Adipocyte (in vitro differentiated cells): Measurements from ENCODE around the gene TMEM178A.

Source experiments
- DNase-seq: peaks from one replicate; pipeline ENCODE4 v3.0.0-alpha.2; 2015; ENCODE audit warnings: low read depth
- H3K27me3 ChIP-seq: replicated peaks from 2 replicates; pipeline ENCODE4 v1.7.0; 2013; ENCODE audit warnings: mild to moderate bottlenecking, low read length, moderate library complexity; ENCODE audit not compliant: control insufficient read depth, insufficient read depth
- H3K36me3 ChIP-seq: 2 replicates; pipeline ENCODE4 v1.7.0; 2013; ENCODE audit warnings: low read length, mild to moderate bottlenecking, moderate library complexity; ENCODE audit not compliant: control insufficient read depth, insufficient read depth, severe bottlenecking
- H3K4me1 ChIP-seq: 2 replicates; pipeline ENCODE4 v1.7.0; 2013; ENCODE audit warnings: mild to moderate bottlenecking, low read length, moderate library complexity; ENCODE audit not compliant: control insufficient read depth, insufficient read depth
- H3K4me3 ChIP-seq: 2 replicates; pipeline ENCODE4 v1.7.0; 2013; ENCODE audit warnings: mild to moderate bottlenecking, low read length, moderate library complexity
- H3K9ac ChIP-seq: 2 replicates; pipeline ENCODE4 v1.7.0; 2013; ENCODE audit warnings: mild to moderate bottlenecking, low read length, moderate library complexity
- H3K9me3 ChIP-seq: 2 replicates; pipeline ENCODE4 v1.7.0; 2013; ENCODE audit warnings: mild to moderate bottlenecking, low read length, moderate library complexity; ENCODE audit not compliant: control insufficient read depth

TMEM178A gene

DNA sequence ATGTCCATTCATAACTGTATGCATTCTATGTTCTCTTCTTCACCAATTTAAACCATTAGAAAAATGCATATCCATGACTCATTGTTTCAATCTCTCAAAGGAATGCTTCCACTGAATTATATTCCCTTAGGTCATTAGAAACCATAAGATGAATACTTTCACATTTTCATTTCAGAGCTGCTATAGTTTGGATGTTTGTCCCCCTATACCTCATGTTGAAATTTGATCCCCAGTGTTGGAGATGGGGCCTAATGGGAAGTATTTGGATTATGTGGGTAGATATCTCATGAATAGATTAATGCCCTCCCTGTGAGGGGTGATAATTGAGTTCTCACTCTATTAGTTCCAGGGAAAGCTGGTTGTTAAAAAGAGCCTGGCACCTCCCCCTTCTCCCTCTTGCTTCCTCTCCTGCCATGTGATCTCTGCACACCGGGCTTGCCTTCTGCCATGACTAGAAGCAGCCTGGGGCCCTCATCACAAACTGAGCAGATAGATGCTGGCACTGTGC lies 77.6 kb downstream of the TMEM178A start:
- Histone ChIP-seq H3K9ac (no peak overlapping the region), H3K4me3 (no peak overlapping the region), H3K36me3 (peaks cover 64% of the 10 kb centered on the region), H3K9me3 (no peaks in the 10 kb centered on the region), H3K27me3 (no peaks in the 10 kb centered on the region), H3K4me1 (peaks cover 7% of the 10 kb centered on the region)
- peak; percentile 56 for DNase-seq

DNA sequence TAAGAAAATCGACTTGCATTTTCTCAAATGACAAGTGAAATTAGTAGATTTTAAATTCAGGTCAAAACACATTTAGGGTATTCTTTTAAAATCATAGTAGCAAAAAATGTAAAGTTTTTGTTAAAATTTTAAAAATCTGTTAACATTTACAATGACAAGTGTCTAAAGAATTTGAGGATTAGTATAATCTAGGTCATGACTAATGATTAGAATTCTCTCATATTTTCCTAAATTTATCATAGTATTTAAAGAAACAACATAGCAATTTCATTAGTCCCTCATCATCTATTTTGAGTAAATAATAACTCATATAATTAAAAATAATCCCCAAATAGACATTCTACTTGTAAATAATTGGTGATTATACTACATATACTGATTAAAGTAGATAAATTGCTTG lies 89.7 kb downstream of the TMEM178A start:
- peaks cover 88% of the 10 kb centered on the region for H3K36me3 ChIP-seq
- no peak overlapping the region for H3K4me3 ChIP-seq
- H3K9me3 ChIP-seq: no peaks in the 10 kb centered on the region
- no peak for DNase-seq
- no peaks in the 10 kb centered on the region for H3K27me3 ChIP-seq
- H3K4me1 ChIP-seq: peaks cover 16% of the 10 kb centered on the region
- H3K9ac ChIP-seq: no peak overlapping the region

DNA sequence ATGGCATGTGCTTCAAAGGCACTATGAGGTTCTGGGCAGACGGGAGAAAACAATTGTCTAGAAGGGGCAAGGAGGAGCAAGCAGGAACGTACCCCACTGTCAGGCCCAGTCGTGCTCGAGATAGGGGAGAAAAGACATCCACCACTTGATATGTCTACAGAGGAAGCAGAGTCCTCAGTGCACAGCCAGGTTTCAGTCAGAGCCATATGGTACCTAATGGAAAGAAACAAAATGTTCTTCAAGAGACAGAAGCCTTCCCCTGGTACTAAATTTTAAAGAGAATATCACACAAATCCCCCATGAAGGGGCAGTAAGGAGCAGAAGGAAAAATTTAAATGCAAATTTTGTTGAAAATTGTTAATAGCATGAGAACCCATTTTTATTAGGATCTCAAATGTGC lies 91.4 kb downstream of the TMEM178A start:
- DNase-seq: no peak
- Histone ChIP-seq H3K36me3 (peaks cover 88% of the 10 kb centered on the region), H3K9ac (no peak overlapping the region), H3K9me3 (no peaks in the 10 kb centered on the region), H3K4me3 (no peak overlapping the region), H3K4me1 (peaks cover 16% of the 10 kb centered on the region), H3K27me3 (no peaks in the 10 kb centered on the region)

DNA sequence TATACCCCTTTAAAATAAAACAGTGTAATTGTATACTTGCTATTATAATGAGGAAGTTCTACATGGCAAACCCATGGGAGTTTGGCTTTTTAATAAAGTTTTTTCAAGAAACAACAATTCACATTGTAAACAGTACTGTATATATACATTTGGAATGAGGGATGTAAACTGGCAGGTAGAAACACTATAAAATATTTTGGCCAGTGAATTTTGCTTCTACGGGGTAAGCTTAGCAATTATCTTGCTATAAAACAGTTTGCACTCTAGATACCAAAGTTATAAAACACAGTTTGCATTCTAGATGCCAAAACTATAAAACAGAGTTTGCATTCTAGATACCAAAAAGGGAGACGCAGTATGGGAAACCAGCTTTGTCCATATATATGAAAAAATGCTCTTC lies 96.7 kb downstream of the TMEM178A start:
- no peaks in the 10 kb centered on the region for H3K9me3 ChIP-seq

More for the DNA sequence above, 96.7 kb downstream of the TMEM178A start:
- peaks cover 80% of the 10 kb centered on the region for H3K36me3 ChIP-seq
- H3K27me3 ChIP-seq: no peaks in the 10 kb centered on the region
- no peaks in the 10 kb centered on the region for H3K4me1 ChIP-seq
- no peak overlapping the region for H3K4me3 ChIP-seq
- DNase-seq: no peak
- H3K9ac ChIP-seq: no peak overlapping the region
